ENCODE results near the gene WFDC11. TPM values are rescaled to one million over a fixed set of nuclear protein-coding genes. Genes with fewer than 3 reads are reported as not detected.

WFDC11 gene
- total and polyA plus RNA-seq, 2 of the 4 experiments (the other 2 are of a cell fraction), result not detected

DNA sequence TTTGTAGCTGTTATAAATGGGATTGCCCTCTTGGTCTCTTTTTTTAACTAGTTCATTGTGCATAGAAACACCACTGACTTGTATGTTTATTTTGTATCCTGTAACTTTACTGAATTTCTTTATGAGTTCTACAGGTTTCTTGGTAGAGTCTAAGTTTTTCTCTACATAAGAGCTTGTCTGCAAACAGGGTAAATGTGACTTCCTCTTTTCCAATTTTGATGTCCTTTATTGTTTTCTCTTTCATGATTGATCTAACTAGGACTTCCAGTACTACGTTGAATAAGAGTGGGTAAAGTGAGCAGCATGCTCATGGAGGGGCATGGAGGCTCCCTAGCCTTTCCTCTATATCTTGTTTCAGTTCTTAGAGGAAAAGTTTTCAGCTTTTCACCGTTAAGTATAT, 43.5 kb downstream of the WFDC11 start:
- no peaks in the 10 kb centered on the region for H3K27me3 ChIP-seq (ENCODE audit: control insufficient read depth, insufficient read depth, low read length)
- no peak overlapping the region for H3K56ac ChIP-seq (ENCODE audit: extremely low read depth, insufficient read depth, low read length)
- H3K23ac ChIP-seq (ENCODE audit: low read depth, low read length), result no peak overlapping the region
- BruUV-seq (replicated peaks), result no TSS peak
- no peak overlapping the region for H2AK9ac ChIP-seq (replicated peaks; ENCODE audit: low read depth, low read length, poor library complexity)
- H3K27ac ChIP-seq (ENCODE audit: insufficient read depth, low read length), result no peak overlapping the region
- no peak overlapping the region for H2AFZ ChIP-seq (replicated peaks; ENCODE audit: low read length, poor library complexity)
- H3K79me1 ChIP-seq (ENCODE audit: low read depth in 1 of 2, low read length in 2 of 2), result no peaks in the 10 kb centered on the region
- no peak overlapping the region for H4K5ac ChIP-seq (ENCODE audit: low read depth, low read length)
- H3K9me1 ChIP-seq (ENCODE audit: insufficient read depth, low read length), result no peaks in the 10 kb centered on the region
- no peaks in the 10 kb centered on the region for H3K36me3 ChIP-seq (ENCODE audit: control insufficient read depth, insufficient read depth, low read length)
- CTCF ChIA-PET, result interaction anchor here (0.6 kb wide), 1 partner anchor 653 kb away, joined by 3 read pairs; no protein-coding TSS in a partner anchor
- in situ Hi-C loops (cut with MboI; ENCODE audit: low sequenced_read_pairs), result no loop called here
- H2BK120ac ChIP-seq (ENCODE audit: low read depth, low read length), result no peak overlapping the region
- dilution Hi-C loops (cut with HindIII; ENCODE audit: low sequenced_read_pairs, unreplicated experiment), result no loop called here
- no peak overlapping the region for H3K18ac ChIP-seq (ENCODE audit: low read depth, low read length)
- no peak overlapping the region for H3K14ac ChIP-seq (replicated peaks; ENCODE audit: low read depth, low read length)
- H4K8ac ChIP-seq (ENCODE audit: low read depth in 2 of 2, low read length in 2 of 2), result no peak overlapping the region
- no peak for ATAC-seq (ENCODE audit: low read depth)
- TF ChIP-seq RCOR1 (IDR thresholded peaks at IDR 0.05; ENCODE audit: insufficient replicate concordance, low read length) (no peak), SMC3 (IDR thresholded peaks at IDR 0.05; ENCODE audit: low read depth, low read length) (no peak), RAD21 (IDR thresholded peaks at IDR 0.05; ENCODE audit: low read length) (no peak), CHD1 (IDR thresholded peaks at IDR 0.05; ENCODE audit: low read depth, low read length) (no peak), MXI1 (IDR thresholded peaks at IDR 0.05; ENCODE audit: borderline replicate concordance, low read depth, low read length) (no peak), MAZ (IDR thresholded peaks at IDR 0.05; ENCODE audit: borderline replicate concordance, low read depth, low read length) (no peak), CEBPB (IDR thresholded peaks at IDR 0.05; ENCODE audit: low read depth, low read length) (no peak), BHLHE40 (IDR thresholded peaks at IDR 0.05; ENCODE audit: low read depth, low read length) (no peak), POLR2A (IDR thresholded peaks at IDR 0.05; ENCODE audit: low read depth, low read length) (no peak), RFX5 (IDR thresholded peaks at IDR 0.05; ENCODE audit: low read depth, low read length) (no peak), NFE2L2 (IDR thresholded peaks at IDR 0.05; ENCODE audit: low read depth, low read length) (no peak), MAFK (IDR thresholded peaks at IDR 0.05; ENCODE audit: low read depth, low read length) (no peak), FOS (IDR thresholded peaks at IDR 0.05; ENCODE audit: low read depth, low read length) (no peak)
- TF ChIP-seq, protein P1, sequence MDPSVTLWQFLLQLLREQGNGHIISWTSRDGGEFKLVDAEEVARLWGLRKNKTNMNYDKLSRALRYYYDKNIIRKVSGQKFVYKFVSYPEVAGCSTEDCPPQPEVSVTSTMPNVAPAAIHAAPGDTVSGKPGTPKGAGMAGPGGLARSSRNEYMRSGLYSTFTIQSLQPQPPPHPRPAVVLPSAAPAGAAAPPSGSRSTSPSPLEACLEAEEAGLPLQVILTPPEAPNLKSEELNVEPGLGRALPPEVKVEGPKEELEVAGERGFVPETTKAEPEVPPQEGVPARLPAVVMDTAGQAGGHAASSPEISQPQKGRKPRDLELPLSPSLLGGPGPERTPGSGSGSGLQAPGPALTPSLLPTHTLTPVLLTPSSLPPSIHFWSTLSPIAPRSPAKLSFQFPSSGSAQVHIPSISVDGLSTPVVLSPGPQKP (IDR thresholded peaks at IDR 0.05; ENCODE audit: borderline replicate concordance, low read depth, low read length), result no peak
- TF ChIP-seq, protein P2, sequence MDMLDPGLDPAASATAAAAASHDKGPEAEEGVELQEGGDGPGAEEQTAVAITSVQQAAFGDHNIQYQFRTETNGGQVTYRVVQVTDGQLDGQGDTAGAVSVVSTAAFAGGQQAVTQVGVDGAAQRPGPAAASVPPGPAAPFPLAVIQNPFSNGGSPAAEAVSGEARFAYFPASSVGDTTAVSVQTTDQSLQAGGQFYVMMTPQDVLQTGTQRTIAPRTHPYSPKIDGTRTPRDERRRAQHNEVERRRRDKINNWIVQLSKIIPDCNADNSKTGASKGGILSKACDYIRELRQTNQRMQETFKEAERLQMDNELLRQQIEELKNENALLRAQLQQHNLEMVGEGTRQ (IDR thresholded peaks at IDR 0.05; ENCODE audit: low read depth, low read length), result no peak
- TF ChIP-seq, protein P3, sequence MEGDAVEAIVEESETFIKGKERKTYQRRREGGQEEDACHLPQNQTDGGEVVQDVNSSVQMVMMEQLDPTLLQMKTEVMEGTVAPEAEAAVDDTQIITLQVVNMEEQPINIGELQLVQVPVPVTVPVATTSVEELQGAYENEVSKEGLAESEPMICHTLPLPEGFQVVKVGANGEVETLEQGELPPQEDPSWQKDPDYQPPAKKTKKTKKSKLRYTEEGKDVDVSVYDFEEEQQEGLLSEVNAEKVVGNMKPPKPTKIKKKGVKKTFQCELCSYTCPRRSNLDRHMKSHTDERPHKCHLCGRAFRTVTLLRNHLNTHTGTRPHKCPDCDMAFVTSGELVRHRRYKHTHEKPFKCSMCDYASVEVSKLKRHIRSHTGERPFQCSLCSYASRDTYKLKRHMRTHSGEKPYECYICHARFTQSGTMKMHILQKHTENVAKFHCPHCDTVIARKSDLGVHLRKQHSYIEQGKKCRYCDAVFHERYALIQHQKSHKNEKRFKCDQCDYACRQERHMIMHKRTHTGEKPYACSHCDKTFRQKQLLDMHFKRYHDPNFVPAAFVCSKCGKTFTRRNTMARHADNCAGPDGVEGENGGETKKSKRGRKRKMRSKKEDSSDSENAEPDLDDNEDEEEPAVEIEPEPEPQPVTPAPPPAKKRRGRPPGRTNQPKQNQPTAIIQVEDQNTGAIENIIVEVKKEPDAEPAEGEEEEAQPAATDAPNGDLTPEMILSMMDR (conservative IDR thresholded peaks at IDR 0.05; ENCODE audit: low read depth, low read length), result no peak
- POLR2A ChIA-PET (ENCODE audit: unreplicated experiment), result no interaction called here
- intact Hi-C loops (cut with micrococcal nuclease), result no loop called here
- H2BK15ac ChIP-seq (ENCODE audit: low read depth, low read length), result no peak overlapping the region
- H4K91ac ChIP-seq (ENCODE audit: insufficient read depth, low read depth, low read length), result no peak overlapping the region
- H2BK5ac ChIP-seq (ENCODE audit: low read depth, low read length, poor library complexity, severe bottlenecking), result no peak overlapping the region
- no peak overlapping the region for H2BK20ac ChIP-seq (ENCODE audit: low read depth, low read length)
- H3K9ac ChIP-seq (ENCODE audit: low read depth, low read length), result no peak overlapping the region
- whole genome bisulfite sequencing, 2 experiments (ENCODE audit: extremely low coverage in 2 of 2, insufficient read length in 1 of 2), result no CpG with 5 or more reads among the region's 2 CpGs
- H3K9me3 ChIP-seq (ENCODE audit: control insufficient read depth, insufficient read depth, low read length), result no peaks in the 10 kb centered on the region
- no peaks in the 10 kb centered on the region for H3K4me1 ChIP-seq (ENCODE audit: control insufficient read depth, insufficient read depth, low read length)
- DNase-seq, result no peak
- H3K4ac ChIP-seq (ENCODE audit: low read depth, low read length), result no peak overlapping the region
- H2AK5ac ChIP-seq (ENCODE audit: low read depth, low read length), result no peak overlapping the region
- no peak overlapping the region for H3K4me3 ChIP-seq (ENCODE audit: insufficient read depth, low read depth, low read length)
- no peaks in the 10 kb centered on the region for H4K20me1 ChIP-seq (ENCODE audit: insufficient read depth, low read length)
- H3K4me2 ChIP-seq (ENCODE audit: low read depth, low read length), result no peak overlapping the region
